ENCODE measurements around the gene RFX4.
"Not testable (repeated sequence)": the region's sequence is repeated elsewhere in the genome, so short reads cannot be mapped to it uniquely, and the experiment has no call there.

Gene RFX4

GRCh38 chr12:106685381-106685780 lies 102.6 kb downstream of the RFX4 start:
- DNase-seq (ENCODE audit: low read depth in 1 of 2, low spot score in 1 of 2), result no peak

- DNase-seq (ENCODE audit: low read depth in 1 of 2, low spot score in 1 of 2), result no peak
These were observed 104.9 kb downstream of the RFX4 start for GRCh38 chr12:106687672-106688071.

- DNase-seq (ENCODE audit: low read depth in 1 of 2, low spot score in 1 of 2), result no peak
These were observed 107.9 kb downstream of the RFX4 start for GRCh38 chr12:106690569-106691305.

DNA sequence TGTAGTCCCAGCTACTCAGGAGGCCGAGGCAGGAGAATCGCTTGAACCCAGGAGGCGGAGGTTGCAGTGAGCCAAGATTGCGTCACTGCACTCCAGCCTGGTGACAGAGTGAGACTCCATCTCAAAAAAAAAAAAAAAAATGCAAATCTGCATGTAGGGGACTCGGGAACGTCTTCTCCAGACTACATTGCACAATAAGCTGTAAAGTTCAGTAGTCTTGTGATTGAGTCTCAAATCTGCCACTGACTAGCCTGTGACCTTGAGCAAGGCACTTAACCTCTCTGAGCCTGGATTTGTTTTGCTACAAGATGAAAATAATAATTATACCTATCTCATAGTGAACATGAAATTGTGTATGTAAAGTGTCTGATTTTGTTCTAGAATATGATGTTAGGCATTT lies 109.2 kb downstream of the RFX4 start:
- DNase-seq (ENCODE audit: low read depth in 1 of 2, low spot score in 1 of 2), result not testable (repeated sequence)

DNA sequence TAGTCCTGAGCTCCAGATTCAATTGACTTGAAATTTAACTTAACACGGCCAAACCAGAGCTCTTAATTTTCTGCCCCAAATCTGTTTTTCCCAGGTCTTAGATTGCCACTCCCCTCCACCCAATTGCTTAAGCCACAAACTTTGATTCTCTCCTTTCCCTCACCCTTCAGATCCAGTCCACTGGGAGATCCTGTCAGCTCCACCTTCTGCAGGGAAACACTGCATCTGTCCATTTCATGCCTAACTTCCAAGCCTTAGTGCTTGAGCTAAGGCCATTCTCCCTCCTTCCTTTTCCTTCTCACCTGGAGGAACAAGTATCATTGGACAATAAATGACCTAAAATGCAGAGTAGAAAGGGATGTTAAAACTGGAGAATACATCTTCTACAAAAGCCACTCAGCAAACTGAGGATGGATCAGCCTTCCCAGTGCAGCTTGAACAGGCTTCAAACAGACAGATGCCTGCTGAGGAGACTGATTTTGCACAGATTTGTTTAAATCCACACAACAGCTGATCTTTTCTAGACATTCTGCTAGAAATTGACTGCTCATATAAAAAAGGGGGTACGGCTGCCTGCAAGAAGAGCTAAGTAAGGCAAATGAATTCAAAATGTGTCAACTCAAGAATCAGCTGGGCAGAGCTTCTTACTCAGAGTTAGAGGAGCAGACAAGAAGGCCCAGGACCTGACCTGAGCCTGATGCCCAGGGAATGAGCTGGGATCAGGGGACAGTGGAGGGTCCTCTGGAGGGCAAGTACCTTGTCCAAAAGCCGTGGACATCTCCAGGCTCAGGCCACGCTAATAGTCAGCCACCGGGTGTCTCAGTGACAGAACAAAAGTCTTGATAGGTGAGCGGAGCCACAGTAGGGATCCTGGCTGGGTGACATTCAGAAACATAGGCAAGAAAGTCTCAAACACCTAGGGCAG lies 110.4 kb downstream of the RFX4 start:
- no peak for DNase-seq (ENCODE audit: low read depth in 1 of 2, low spot score in 1 of 2)

- no peak for DNase-seq (ENCODE audit: low read depth in 1 of 2, low spot score in 1 of 2)
These were observed 113.3 kb downstream of the RFX4 start for GRCh38 chr12:106696071-106696470.

GRCh38 chr12:106696681-106697417 lies 114.0 kb downstream of the RFX4 start:
- DNase-seq (ENCODE audit: low read depth in 1 of 2, low spot score in 1 of 2), result no peak

- DNase-seq (ENCODE audit: low read depth in 1 of 2, low spot score in 1 of 2), result no peak
These were observed 121.3 kb downstream of the RFX4 start for GRCh38 chr12:106704081-106704480.

GRCh38 chr12:106705971-106706370 lies 123.2 kb downstream of the RFX4 start:
- DNase-seq (ENCODE audit: low read depth in 1 of 2, low spot score in 1 of 2), result no peak

DNA sequence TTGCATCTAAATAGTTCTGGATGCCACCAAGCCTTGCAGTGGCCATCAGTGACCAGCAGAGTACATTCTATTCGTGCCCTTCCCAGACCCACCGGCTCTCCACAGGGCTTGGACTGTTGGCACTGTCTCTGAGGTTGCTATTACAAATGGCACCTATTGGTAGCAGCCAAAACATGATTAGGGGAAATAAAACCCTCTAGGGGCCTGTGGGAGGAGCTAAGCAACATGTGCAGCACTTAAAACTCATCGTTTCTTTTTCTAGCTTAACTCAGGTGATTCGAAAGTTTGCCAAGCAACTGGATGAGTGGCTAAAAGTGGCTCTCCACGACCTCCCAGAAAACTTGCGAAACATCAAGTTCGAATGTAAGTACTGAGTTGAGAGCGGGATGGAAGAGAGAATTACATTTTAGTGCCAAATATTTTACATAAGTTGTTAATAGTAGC lies 126.3 kb downstream of the RFX4 start:
- no peak for DNase-seq (ENCODE audit: low read depth in 1 of 2, low spot score in 1 of 2)

GRCh38 chr12:106710143-106710893 lies 127.5 kb downstream of the RFX4 start:
- DNase-seq (ENCODE audit: low read depth in 1 of 2, low spot score in 1 of 2), result no peak

- DNase-seq (ENCODE audit: low read depth in 1 of 2, low spot score in 1 of 2), result no peak
These were observed 128.5 kb downstream of the RFX4 start for GRCh38 chr12:106711316-106711715.

GRCh38 chr12:106712768-106713167 lies 130.0 kb downstream of the RFX4 start:
- DNase-seq (ENCODE audit: low read depth in 1 of 2, low spot score in 1 of 2), result no peak

GRCh38 chr12:106714926-106715325 lies 132.1 kb downstream of the RFX4 start:
- DNase-seq (ENCODE audit: low read depth in 1 of 2, low spot score in 1 of 2), result no peak

GRCh38 chr12:106715582-106715981 lies 132.8 kb downstream of the RFX4 start:
- DNase-seq (ENCODE audit: low read depth in 1 of 2, low spot score in 1 of 2), result no peak

DNA sequence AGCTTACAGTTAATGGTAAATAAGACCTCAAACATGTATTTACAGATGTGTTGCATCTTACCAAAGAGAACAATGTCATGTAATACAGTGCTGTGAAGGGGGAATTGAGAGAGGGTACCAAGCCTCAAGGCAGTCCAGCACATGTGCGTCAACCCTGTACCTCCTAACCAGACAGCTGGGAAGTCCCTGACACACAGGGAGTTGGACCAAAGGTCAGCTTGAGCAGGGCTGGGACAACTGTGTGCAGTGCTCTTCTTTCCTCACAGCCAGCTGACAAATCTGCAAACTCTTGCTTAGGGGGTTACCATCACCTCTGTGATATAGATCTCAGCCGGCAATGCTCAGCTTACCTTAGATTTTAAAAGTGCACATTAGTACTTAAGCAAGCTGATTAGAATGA lies 134.9 kb downstream of the RFX4 start:
- DNase-seq (ENCODE audit: low read depth in 1 of 2, low spot score in 1 of 2), result no peak

DNA sequence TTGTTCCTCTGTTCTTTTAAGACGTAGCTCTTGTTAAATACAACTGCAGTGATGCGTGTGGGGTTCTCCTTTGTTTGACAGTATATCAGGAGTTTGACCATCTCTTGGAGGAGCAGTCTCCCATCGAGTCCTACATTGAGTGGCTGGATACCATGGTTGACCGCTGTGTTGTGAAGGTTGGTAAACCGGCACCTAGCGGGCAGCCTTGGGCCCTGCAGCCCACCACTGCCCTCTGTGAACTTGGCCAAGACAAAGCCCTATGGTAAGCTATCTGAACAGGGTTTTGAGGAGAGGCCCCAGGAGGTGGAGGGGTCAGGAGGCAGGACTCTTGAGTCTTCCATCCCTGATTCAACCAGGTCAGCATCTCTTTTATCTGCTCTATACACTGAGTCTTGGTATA lies 137.1 kb downstream of the RFX4 start:
- no peak for DNase-seq (ENCODE audit: low read depth in 1 of 2, low spot score in 1 of 2)

- no peak for DNase-seq (ENCODE audit: low read depth in 1 of 2, low spot score in 1 of 2)
These were observed 137.9 kb downstream of the RFX4 start for GRCh38 chr12:106720696-106721095.

DNA sequence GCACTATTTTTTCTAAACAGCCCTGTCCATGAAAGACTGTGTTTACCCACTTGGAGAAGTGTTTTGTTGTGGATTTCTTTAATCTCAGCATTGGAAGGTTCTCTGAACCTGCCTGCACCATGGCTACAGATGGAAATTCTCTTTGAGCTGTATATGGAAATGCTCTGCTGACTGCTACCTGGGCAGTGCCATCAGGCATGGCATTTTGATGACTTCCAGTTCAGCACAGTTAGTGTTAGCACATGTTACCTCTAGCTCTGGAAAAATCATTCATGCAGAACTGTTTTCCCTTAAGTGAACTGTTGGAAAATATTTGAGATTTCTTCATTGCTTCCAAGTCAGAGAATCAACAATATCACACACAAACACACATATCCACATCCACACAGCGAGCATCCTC lies 139.1 kb downstream of the RFX4 start:
- no peak for DNase-seq (ENCODE audit: low read depth in 1 of 2, low spot score in 1 of 2)

- DNase-seq (ENCODE audit: low read depth in 1 of 2, low spot score in 1 of 2), result no peak
These were observed 140.0 kb downstream of the RFX4 start for GRCh38 chr12:106722837-106723236.

GRCh38 chr12:106723416-106723815 lies 140.6 kb downstream of the RFX4 start:
- no peak for DNase-seq (ENCODE audit: low read depth in 1 of 2, low spot score in 1 of 2)
